ENCODE results near the gene THBS2. TPM values are rescaled to one million over a fixed set of nuclear protein-coding genes. Genes with fewer than 3 reads are reported as not detected.

THBS2 gene
- total and polyA plus RNA-seq, 11 donors, result 1.9 to 51.7 (median 15.9) TPM

DNA sequence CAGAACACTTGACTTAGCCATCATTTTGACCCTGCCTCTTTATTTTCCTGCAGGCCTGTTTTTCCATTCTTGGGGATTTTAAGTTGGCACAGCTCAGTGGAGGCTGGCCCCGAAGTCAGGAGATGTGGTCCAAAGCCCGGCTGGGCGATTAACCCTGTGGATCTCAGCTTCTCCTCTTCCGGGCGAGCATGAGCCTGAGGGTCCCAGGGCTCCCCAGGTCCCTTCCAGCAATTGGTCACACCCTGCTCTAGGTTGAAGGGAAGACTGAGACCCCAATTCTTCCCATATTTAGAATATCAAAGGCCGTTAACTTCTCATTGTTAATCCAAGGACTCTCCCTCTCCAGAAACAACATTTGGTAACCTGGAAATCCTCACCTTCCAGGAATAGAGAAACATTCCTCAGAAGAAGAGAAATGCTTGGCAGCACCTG is 2.3 kb downstream of the THBS2 start:
- Histone ChIP-seq H3K36me3 (peaks cover 0 to 27% (median 11%) of the 10 kb centered on the region in 9 donors), H3K9me3 (no peaks in the 10 kb centered on the region), H3K27ac (peak overlapping the region in 8 of 12 donors; percentile 44 to 75 (median 62)), H3K27me3 (peaks cover 0 to 67% (median 21%) of the 10 kb centered on the region in 9 donors), H3K4me3 (peak overlapping the region in 11 of 12 donors; percentile 8 to 66 (median 47)), H3K4me1 (peaks cover 0 to 19% (median 7%) of the 10 kb centered on the region in 12 donors)
- TF ChIP-seq, protein P1, sequence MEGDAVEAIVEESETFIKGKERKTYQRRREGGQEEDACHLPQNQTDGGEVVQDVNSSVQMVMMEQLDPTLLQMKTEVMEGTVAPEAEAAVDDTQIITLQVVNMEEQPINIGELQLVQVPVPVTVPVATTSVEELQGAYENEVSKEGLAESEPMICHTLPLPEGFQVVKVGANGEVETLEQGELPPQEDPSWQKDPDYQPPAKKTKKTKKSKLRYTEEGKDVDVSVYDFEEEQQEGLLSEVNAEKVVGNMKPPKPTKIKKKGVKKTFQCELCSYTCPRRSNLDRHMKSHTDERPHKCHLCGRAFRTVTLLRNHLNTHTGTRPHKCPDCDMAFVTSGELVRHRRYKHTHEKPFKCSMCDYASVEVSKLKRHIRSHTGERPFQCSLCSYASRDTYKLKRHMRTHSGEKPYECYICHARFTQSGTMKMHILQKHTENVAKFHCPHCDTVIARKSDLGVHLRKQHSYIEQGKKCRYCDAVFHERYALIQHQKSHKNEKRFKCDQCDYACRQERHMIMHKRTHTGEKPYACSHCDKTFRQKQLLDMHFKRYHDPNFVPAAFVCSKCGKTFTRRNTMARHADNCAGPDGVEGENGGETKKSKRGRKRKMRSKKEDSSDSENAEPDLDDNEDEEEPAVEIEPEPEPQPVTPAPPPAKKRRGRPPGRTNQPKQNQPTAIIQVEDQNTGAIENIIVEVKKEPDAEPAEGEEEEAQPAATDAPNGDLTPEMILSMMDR (IDR thresholded peaks at IDR 0.05), result no peak
- no peak for TF ChIP-seq POLR2A (IDR thresholded peaks at IDR 0.05)
- ATAC-seq (no peak), DNase-seq (peak in 1 of 5 donors; percentile 34)
- intact Hi-C loops (cut with DNase I), result no loop called here
- 29 to 42% (median 37%) methylated on average over 6 of the region's 6 CpGs for WGBS, 4 donors

DNA sequence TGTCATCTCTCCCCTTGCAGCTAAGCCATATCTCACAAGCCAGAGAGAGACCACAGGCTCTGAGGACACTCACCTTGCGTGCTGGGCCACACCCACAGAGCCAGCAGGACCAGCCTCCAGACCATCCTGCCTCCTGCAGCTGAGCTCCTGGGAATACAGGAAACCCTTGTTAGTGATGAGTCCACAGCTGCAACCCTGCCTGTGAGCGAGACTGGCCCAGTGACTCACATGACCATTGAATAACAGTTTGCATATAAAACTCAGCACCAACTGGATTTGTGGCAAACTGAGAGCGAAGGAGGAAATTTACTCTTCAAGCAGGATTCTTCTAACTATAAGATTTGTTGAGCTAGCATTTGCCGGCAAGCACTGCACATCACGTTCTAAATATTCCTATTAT is 3.0 kb downstream of the THBS2 start:
- TF ChIP-seq, protein P1 (IDR thresholded peaks at IDR 0.05), result no peak
- TF ChIP-seq POLR2A (IDR thresholded peaks at IDR 0.05), result no peak
- H3K4me1 ChIP-seq, result peaks cover 0 to 19% (median 7%) of the 10 kb centered on the region in 12 donors
- peaks cover 0 to 62% (median 21%) of the 10 kb centered on the region in 9 donors for H3K27me3 ChIP-seq
- H3K9me3 ChIP-seq, result no peaks in the 10 kb centered on the region
- ATAC-seq, result peak in 1 of 4 donors; percentile 45
- 56 to 68% (median 60%) methylated on average over 5 of the region's 5 CpGs for WGBS, 4 donors
- intact Hi-C loops (cut with DNase I), result no loop called here
- peak overlapping the region in 7 of 12 donors; percentile 16 to 75 (median 49) for H3K27ac ChIP-seq
- peak overlapping the region in 8 of 12 donors; percentile 8 to 66 (median 54) for H3K4me3 ChIP-seq
- DNase-seq, result peak in 3 of 5 donors; percentile 14 to 52 (median 43)
- H3K36me3 ChIP-seq, result peaks cover 0 to 33% (median 11%) of the 10 kb centered on the region in 9 donors

DNA sequence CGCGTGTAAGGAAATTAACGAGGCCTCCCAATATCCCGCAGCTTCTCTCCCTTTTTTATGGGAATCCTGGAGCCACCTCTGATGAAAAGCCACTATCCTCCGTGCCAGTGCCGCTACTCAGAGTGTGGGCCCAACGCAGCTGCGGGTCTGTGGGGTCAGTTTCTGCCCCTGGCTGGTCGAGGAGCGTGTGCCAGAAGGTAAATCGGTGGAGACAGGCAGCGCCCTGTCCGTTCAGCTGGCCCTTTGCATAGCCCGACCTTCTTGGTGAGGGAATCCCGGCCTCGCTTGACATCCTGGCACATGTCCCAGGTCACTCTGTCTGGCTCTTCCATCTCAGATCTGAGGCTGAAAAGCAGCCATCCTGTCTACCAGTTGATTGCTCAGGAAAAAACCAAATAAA is 4.6 kb downstream of the THBS2 start:
- intact Hi-C loops (cut with DNase I), result no loop called here
- Histone ChIP-seq H3K36me3 (peaks cover 0 to 48% (median 11%) of the 10 kb centered on the region in 9 donors), H3K4me1 (peaks cover 0 to 14% (median 5%) of the 10 kb centered on the region in 12 donors), H3K27me3 (peaks cover 0 to 49% (median 21%) of the 10 kb centered on the region in 9 donors), H3K4me3 (no peak overlapping the region), H3K27ac (no peak overlapping the region), H3K9me3 (no peaks in the 10 kb centered on the region)
- ATAC-seq (no peak), DNase-seq (peak in 2 of 5 donors; percentile 9 to 14)
- TF ChIP-seq, protein P1 (IDR thresholded peaks at IDR 0.05), result no peak
- TF ChIP-seq POLR2A (IDR thresholded peaks at IDR 0.05), result no peak
- WGBS, 4 donors, result 84 to 91% (median 89%) methylated on average over 9 to 16 of the region's 16 CpGs

DNA sequence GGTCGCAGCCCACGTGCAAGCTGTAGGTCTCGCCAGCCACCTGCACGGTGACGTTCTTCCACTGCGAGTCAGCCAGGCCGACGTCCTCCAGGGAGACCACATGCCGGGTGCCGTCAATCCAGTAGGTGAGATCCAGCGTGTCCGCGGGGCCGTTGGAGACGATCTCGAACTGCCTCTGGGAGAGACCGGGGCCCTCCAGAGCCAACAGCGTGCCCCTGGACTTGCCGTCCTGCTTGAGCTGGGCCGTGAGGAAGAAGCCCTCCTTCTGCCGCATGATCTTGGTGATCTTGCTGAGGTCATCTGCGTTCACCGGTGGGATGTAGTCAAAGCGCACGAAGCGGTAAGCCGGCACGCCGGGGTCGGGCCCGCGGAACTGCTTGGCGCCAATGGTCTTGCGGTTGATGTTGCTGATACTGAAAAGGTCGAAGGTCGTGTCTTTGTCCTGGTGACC is 5.1 kb downstream of the THBS2 start:
- H3K9me3 ChIP-seq, result no peaks in the 10 kb centered on the region
- ATAC-seq, result no peak
- peaks cover 0 to 52% (median 11%) of the 10 kb centered on the region in 9 donors for H3K36me3 ChIP-seq
- intact Hi-C loops (cut with DNase I), result no loop called here
- no peak overlapping the region for H3K27ac ChIP-seq
- H3K4me3 ChIP-seq, result no peak overlapping the region
- peaks cover 0 to 44% (median 18%) of the 10 kb centered on the region in 9 donors for H3K27me3 ChIP-seq
- peaks cover 0 to 9% (median 4%) of the 10 kb centered on the region in 12 donors for H3K4me1 ChIP-seq
- peak in 2 of 5 donors; percentile 16 to 24 for DNase-seq
- WGBS, 4 donors, result 94 to 96% (median 95%) methylated on average over 35 to 36 of the region's 36 CpGs
- no peak for TF ChIP-seq POLR2A (IDR thresholded peaks at IDR 0.05)
